Purkinje cell (primary cell): ENCODE data around the gene PRAMEF2. TPM values are rescaled to one million over a fixed set of nuclear protein-coding genes. Genes with fewer than 3 reads are reported as not detected.

Experiments
- polyA plus RNA-seq: library from polyadenylated mRNA; unstranded; fragments of >200 nt; fragmentation: Nextera tagmentation; gene quantifications from 2 replicates; pipeline ENCODE4 v1.2.1, GENCODE V29; 2014

The PRAMEF2 gene
- polyA plus RNA-seq, result not detected in 2 replicates

GRCh38 chr1:12856786-12857185, at the start of gene PRAMEF2:
Gene PRAMEF2 (plus strand): TSS chr1:12857086. CDS start chr1:12859010, 1,924 bp downstream.

DNA sequence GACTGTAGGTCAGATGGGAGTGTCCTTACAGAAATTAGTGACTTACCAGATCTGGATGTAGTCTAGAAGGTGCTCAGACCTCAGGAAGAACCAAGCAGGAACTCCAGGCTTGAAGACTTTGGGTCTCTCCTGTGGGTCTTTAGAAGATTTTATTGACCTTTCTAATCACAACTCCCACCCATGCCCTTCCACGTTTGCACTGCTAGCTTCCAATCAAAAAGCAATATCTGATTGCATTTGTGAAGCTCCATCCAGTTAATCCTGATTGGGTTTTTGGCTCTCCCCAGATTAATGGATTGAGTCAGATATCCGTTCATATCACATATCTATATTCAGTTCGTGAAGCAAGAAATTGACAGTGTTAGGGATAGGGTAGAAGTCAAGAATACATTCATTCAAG, 25.6 kb upstream of the PRAMEF2 start, which contains the start of gene PRAMEF11:
PRAMEF11 (minus strand) TSS at position 101 of the 400 bp plus-strand sequence. CDS start 2,621 bp downstream, outside the sequence.

DNA sequence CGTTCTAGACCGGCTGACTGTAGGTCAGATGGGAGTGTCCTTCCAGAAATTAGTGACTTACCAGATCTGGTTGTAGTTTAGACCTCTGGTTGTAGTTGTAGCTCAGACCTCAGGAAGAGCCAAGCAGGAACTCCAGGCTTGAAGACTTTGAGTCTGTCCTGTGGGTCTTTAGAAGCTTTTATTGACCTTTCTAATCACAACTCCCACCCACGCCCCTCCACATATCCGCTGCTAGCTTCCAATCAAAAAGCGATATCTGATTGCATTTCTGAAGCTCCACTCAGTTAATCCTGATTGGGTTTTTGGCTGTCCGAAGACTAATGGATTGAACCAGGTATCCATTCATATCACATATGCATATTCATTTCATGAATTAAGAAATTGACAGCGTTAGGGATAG, 8.3 kb upstream of the PRAMEF2 start, which contains the start of gene HNRNPCL1:
HNRNPCL1 (minus strand) TSS at position 101 of the 400 bp plus-strand sequence. CDS start 431 bp downstream, outside the sequence.

DNA sequence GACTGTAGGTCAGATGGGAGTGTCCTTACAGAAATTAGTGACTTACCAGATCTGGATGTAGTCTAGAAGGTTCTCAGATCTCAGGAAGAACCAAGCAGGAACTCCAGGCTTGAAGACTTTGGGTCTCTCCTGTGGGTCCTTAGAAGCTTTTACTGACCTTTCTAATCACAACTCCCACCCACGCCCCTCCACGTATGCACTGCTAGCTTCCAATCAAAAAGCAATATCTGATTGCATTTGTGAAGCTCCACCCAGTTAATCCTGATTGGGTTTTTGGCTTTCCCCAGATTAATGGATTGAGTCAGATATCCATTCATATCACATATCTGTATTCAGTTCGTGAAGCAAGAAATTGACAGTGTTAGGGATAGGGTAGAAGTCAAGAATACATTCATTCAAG, 29.2 kb downstream of the PRAMEF2 start, which contains the start of gene PRAMEF4:
PRAMEF4 (minus strand) TSS at position 101 of the 400 bp plus-strand sequence. CDS start 2,807 bp downstream, outside the sequence.

GRCh38 chr1:12898170-12898569, 41.3 kb downstream of the PRAMEF2 start, which contains the start of gene PRAMEF10:
Gene PRAMEF10 (minus strand): TSS chr1:12898270. CDS start chr1:12895847, 2,423 bp downstream.

Other genes starting within 250 kb of the PRAMEF2 start
- 0.38 and 0.87 TPM in 2 replicates for gene DHRS3, start 238.9 kb upstream of the PRAMEF2 start, polyA plus RNA-seq
- not detected in 2 replicates for gene AADACL4, start 213.0 kb upstream of the PRAMEF2 start, polyA plus RNA-seq
- not detected in 2 replicates for gene AADACL3, start 141.0 kb upstream of the PRAMEF2 start, polyA plus RNA-seq
- gene CFAP107, start 110.9 kb upstream of the PRAMEF2 start, polyA plus RNA-seq, result not detected in 2 replicates
- gene PRAMEF12, start 83.3 kb upstream of the PRAMEF2 start, polyA plus RNA-seq, result not detected in 2 replicates
- gene PRAMEF1, start 65.7 kb upstream of the PRAMEF2 start, polyA plus RNA-seq, result not detected in 2 replicates
- gene PRAMEF11, start 25.7 kb upstream of the PRAMEF2 start, polyA plus RNA-seq, result not detected in 2 replicates
- not detected in 2 replicates for gene HNRNPCL1, start 8.4 kb upstream of the PRAMEF2 start, polyA plus RNA-seq
- not detected in 2 replicates for gene PRAMEF4, start 29.1 kb downstream of the PRAMEF2 start, polyA plus RNA-seq
- not detected in 2 replicates for gene PRAMEF10, start 41.2 kb downstream of the PRAMEF2 start, polyA plus RNA-seq
- not detected in 2 replicates for gene PRAMEF7, start 59.5 kb downstream of the PRAMEF2 start, polyA plus RNA-seq
- not detected in 2 replicates for gene PRAMEF6, start 90.5 kb downstream of the PRAMEF2 start, polyA plus RNA-seq
- not detected in 2 replicates for gene PRAMEF27, start 199.5 kb downstream of the PRAMEF2 start, polyA plus RNA-seq
- gene HNRNPCL3, start 203.7 kb downstream of the PRAMEF2 start, polyA plus RNA-seq, result not detected in 2 replicates
- gene PRAMEF25, start 213.7 kb downstream of the PRAMEF2 start, polyA plus RNA-seq, result not detected in 2 replicates